ENCODE results near the gene CMTM7. TPM values are rescaled to one million over a fixed set of nuclear protein-coding genes. Genes with fewer than 3 reads are reported as not detected.
A peak's percentile ranks its signal among the peaks of the same experiment; 100 is the strongest.

Gene CMTM7
- polyA plus RNA-seq, 3 donors, result 46.2 to 50.4 (median 50.1) TPM

GRCh38 chr3:32404714-32405113, 13.1 kb downstream of the CMTM7 start:
- DNase-seq (ENCODE audit: extremely low read depth in 1 of 11, low read depth in 9 of 11, low spot score in 4 of 11), result no peak

- DNase-seq (ENCODE audit: extremely low read depth in 1 of 11, low read depth in 9 of 11, low spot score in 4 of 11), result no peak
Observed at GRCh38 chr3:32405155-32405554, 13.5 kb downstream of the CMTM7 start.

GRCh38 chr3:32405711-32406323, 14.2 kb downstream of the CMTM7 start:
- DNase-seq (ENCODE audit: extremely low read depth in 1 of 11, low read depth in 9 of 11, low spot score in 4 of 11), result no peak

- DNase-seq (ENCODE audit: extremely low read depth in 1 of 11, low read depth in 9 of 11, low spot score in 4 of 11), result no peak
Observed at GRCh38 chr3:32406486-32407408, 15.1 kb downstream of the CMTM7 start.

GRCh38 chr3:32410367-32411246, 19.0 kb downstream of the CMTM7 start:
- no peak for DNase-seq (ENCODE audit: extremely low read depth in 1 of 11, low read depth in 9 of 11, low spot score in 4 of 11)

GRCh38 chr3:32411442-32411841, 19.8 kb downstream of the CMTM7 start:
- DNase-seq (ENCODE audit: extremely low read depth in 1 of 11, low read depth in 9 of 11, low spot score in 4 of 11), result no peak

GRCh38 chr3:32412887-32413286, 21.2 kb downstream of the CMTM7 start:
- no peak for DNase-seq (ENCODE audit: extremely low read depth in 1 of 11, low read depth in 9 of 11, low spot score in 4 of 11)

GRCh38 chr3:32413845-32414521, 22.3 kb downstream of the CMTM7 start:
- no peak for DNase-seq (ENCODE audit: extremely low read depth in 1 of 11, low read depth in 9 of 11, low spot score in 4 of 11)

- DNase-seq (ENCODE audit: extremely low read depth in 1 of 11, low read depth in 9 of 11, low spot score in 4 of 11), result no peak
Observed at GRCh38 chr3:32414522-32415202, 23.0 kb downstream of the CMTM7 start.

GRCh38 chr3:32419742-32420125, 28.1 kb downstream of the CMTM7 start:
- DNase-seq (ENCODE audit: extremely low read depth in 1 of 11, low read depth in 9 of 11, low spot score in 4 of 11), result no peak

- DNase-seq (ENCODE audit: extremely low read depth in 1 of 11, low read depth in 9 of 11, low spot score in 4 of 11), result peak in 4 of 11 donors; percentile 50 to 61 (median 54)
Observed at GRCh38 chr3:32420126-32421038, 28.7 kb downstream of the CMTM7 start.

- DNase-seq (ENCODE audit: extremely low read depth in 1 of 11, low read depth in 9 of 11, low spot score in 4 of 11), result no peak
Observed at GRCh38 chr3:32421185-32421584, 29.5 kb downstream of the CMTM7 start.

- peak in 1 of 11 donors; percentile 42 for DNase-seq (ENCODE audit: extremely low read depth in 1 of 11, low read depth in 9 of 11, low spot score in 4 of 11)
Observed at GRCh38 chr3:32421991-32422859, 30.6 kb downstream of the CMTM7 start.

- no peak for DNase-seq (ENCODE audit: extremely low read depth in 1 of 11, low read depth in 9 of 11, low spot score in 4 of 11)
Observed at GRCh38 chr3:32422943-32423342, 31.3 kb downstream of the CMTM7 start.

- DNase-seq (ENCODE audit: extremely low read depth in 1 of 11, low read depth in 9 of 11, low spot score in 4 of 11), result no peak
Observed at GRCh38 chr3:32423534-32423933, 31.9 kb downstream of the CMTM7 start.

GRCh38 chr3:32423956-32424557, 32.4 kb downstream of the CMTM7 start:
- DNase-seq (ENCODE audit: extremely low read depth in 1 of 11, low read depth in 9 of 11, low spot score in 4 of 11), result no peak

Measured in renal cortex interstitium (tissue), 11 donors.